HepG2 (cell line): ENCODE data around the gene TPRG1. TPM values are rescaled to one million over a fixed set of nuclear protein-coding genes. Genes with fewer than 3 reads are reported as not detected.

Experiments
- ARID2 ChIP-seq: sonication (generic); formaldehyde crosslinking; IDR thresholded peaks from 2 replicates; pipeline ENCODE4 v1.8.1; 2022; ENCODE audit warnings: mild to moderate bottlenecking, missing genetic modification reagents, borderline replicate concordance
- BRCA1 ChIP-seq: sonication (generic); formaldehyde crosslinking; IDR thresholded peaks from 2 replicates; pipeline ENCODE4 v1.4.0; 2020; ENCODE audit warnings: missing genetic modification reagents
- FUBP1 ChIP-seq: sonication (generic); formaldehyde crosslinking; IDR thresholded peaks from 2 replicates; pipeline ENCODE4 v1.5.1; 2020; ENCODE audit warnings: missing genetic modification reagents, mild to moderate bottlenecking, borderline replicate concordance
- HNF4G ChIP-seq, 2 experiments: sonication (generic) in 1 of 2; formaldehyde crosslinking in 1 of 2; IDR thresholded peaks; 2 replicates each; pipeline versions ENCODE4 v1.4.0 to v1.6.1; 2011 to 2020; ENCODE audit warnings: borderline replicate concordance in 2 of 2, low read depth in 2 of 2, mild to moderate bottlenecking in 2 of 2, low read length in 1 of 2, missing genetic modification reagents in 1 of 2, moderate library complexity in 1 of 2
- JARID2 ChIP-seq: sonication (generic); formaldehyde crosslinking; IDR thresholded peaks from 2 replicates; pipeline ENCODE4 v1.8.1; 2023; ENCODE audit warnings: missing genetic modification reagents, inconsistent platforms; ENCODE audit not compliant: insufficient replicate concordance
- MEIS2 ChIP-seq: sonication (generic); formaldehyde crosslinking; IDR thresholded peaks from 2 replicates; pipeline ENCODE4 v1.9.0; 2021; ENCODE audit warnings: mild to moderate bottlenecking, missing genetic modification reagents
- SMAD1 ChIP-seq: sonication (generic); formaldehyde crosslinking; IDR thresholded peaks from 2 replicates; pipeline ENCODE4 v1.4.0; 2020; ENCODE audit warnings: missing genetic modification reagents, low read depth, mild to moderate bottlenecking, borderline replicate concordance
- SSRP1 ChIP-seq: IDR thresholded peaks from 2 replicates; pipeline ENCODE4 v1.6.1; 2016; ENCODE audit warnings: control low read depth
- TMF1 ChIP-seq: sonication (generic); formaldehyde crosslinking; IDR thresholded peaks from 2 replicates; pipeline ENCODE4 v1.8.1; 2022; ENCODE audit warnings: low read depth, missing genetic modification reagents
- ZNF263 ChIP-seq: sonication (generic); formaldehyde crosslinking; IDR thresholded peaks from 2 replicates; pipeline ENCODE4 v1.4.0; 2020; ENCODE audit warnings: missing genetic modification reagents
- polyA plus RNA-seq, 8 experiments: library from polyadenylated mRNA; depleted of rRNA in 3 of 8; stranded (reverse) in 7 of 8; unstranded in 1 of 8; fragments of >200 nt; fragmentation: Illumina TruSeq in 4 of 8; extraction: Trizol in 4 of 8; gene quantifications; 2 replicates each; pipeline versions ENCODE4 v1.2.1 to v1.2.3, GENCODE V29; 2011 to 2016; ENCODE audit warnings: low read depth in 4 of 8, missing spikeins in 1 of 8, mixed read lengths in 1 of 8; ENCODE audit not compliant: insufficient read depth in 1 of 8
- total RNA-seq, 5 experiments: library from RNA; depleted of rRNA; stranded (reverse); fragments of >200 nt; fragmentation: Illumina TruSeq; extraction: Trizol; gene quantifications; 2 replicates each; pipeline ENCODE4 v1.2.3, GENCODE V29; 2016; ENCODE audit warnings: low read depth in 1 of 5
- TF ChIP-seq, protein P1 (sequence below): sonication (generic); formaldehyde crosslinking; IDR thresholded peaks from 2 replicates; pipeline ENCODE4 v1.4.0; 2020; ENCODE audit warnings: low read depth, missing genetic modification reagents

The TPRG1 gene
- total and polyA plus RNA-seq, 2 of the 13 experiments (the other 11 are each of a cell fraction or from before 2014, with no cell fraction given), result 0.17 TPM; not detected in 1

DNA sequence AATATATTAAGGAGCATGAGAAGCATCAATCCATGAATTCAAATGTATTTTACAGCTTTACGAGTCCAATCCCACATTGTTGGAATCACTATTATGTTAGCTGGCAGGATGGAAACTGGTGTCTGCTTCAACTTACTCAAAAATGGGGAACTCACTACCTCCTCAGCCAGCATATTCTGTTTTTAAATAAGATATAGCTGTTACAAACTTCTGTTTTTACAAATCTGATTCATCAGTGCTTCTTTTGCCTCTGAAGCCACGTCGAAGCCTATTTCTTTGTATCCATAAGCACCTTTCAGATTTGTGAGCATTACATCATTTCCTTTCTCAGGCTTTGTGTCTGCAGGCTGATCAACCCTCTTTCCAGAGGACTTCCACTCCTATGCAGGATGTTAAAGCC is 105.9 kb downstream of the TPRG1 start (continued):
- TF ChIP-seq ARID2 (CRISPR knock-in tag), result no peak
- TF ChIP-seq HNF4G (IDR thresholded peaks at IDR 0.05; ENCODE audit: borderline replicate concordance, low read depth, low read length), result no peak
- TF ChIP-seq HNF4G (CRISPR knock-in tag; IDR thresholded peaks at IDR 0.05; ENCODE audit: borderline replicate concordance, low read depth), result no peak
- no peak for TF ChIP-seq TMF1 (CRISPR knock-in tag)
- TF ChIP-seq, protein P1, sequence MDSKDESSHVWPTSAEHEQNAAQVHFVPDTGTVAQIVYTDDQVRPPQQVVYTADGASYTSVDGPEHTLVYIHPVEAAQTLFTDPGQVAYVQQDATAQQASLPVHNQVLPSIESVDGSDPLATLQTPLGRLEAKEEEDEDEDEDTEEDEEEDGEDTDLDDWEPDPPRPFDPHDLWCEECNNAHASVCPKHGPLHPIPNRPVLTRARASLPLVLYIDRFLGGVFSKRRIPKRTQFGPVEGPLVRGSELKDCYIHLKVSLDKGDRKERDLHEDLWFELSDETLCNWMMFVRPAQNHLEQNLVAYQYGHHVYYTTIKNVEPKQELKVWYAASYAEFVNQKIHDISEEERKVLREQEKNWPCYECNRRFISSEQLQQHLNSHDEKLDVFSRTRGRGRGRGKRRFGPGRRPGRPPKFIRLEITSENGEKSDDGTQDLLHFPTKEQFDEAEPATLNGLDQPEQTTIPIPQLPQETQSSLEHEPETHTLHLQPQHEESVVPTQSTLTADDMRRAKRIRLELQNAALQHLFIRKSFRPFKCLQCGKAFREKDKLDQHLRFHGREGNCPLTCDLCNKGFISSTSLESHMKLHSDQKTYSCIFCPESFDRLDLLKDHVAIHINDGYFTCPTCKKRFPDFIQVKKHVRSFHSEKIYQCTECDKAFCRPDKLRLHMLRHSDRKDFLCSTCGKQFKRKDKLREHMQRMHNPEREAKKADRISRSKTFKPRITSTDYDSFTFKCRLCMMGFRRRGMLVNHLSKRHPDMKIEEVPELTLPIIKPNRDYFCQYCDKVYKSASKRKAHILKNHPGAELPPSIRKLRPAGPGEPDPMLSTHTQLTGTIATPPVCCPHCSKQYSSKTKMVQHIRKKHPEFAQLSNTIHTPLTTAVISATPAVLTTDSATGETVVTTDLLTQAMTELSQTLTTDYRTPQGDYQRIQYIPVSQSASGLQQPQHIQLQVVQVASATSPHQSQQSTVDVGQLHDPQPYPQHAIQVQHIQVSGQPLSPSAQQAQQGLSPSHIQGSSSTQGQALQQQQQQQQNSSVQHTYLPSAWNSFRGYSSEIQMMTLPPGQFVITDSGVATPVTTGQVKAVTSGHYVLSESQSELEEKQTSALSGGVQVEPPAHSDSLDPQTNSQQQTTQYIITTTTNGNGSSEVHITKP (CRISPR knock-in tag), result no peak
- no peak for TF ChIP-seq JARID2 (CRISPR knock-in tag)
- TF ChIP-seq MEIS2 (CRISPR knock-in tag), result no peak
- TF ChIP-seq ZNF263 (CRISPR knock-in tag), result no peak
- no peak for TF ChIP-seq FUBP1
- no peak for TF ChIP-seq SSRP1 (CRISPR knock-in tag)
- no peak for TF ChIP-seq BRCA1 (CRISPR knock-in tag)
- TF ChIP-seq SMAD1, result no peak
